NCI-H2171 (cell line): ENCODE results near the gene PTGIS.

Source experiments
- DNase-seq: peaks from one replicate; lab custom pipeline; 2025; lab: John Stamatoyannopoulos, UW

Gene PTGIS

GRCh38 chr20:49496553-49497397 lies 71.2 kb downstream of the PTGIS start:
- no peak for DNase-seq

- DNase-seq: no peak
Measured at GRCh38 chr20:49496043-49496442, 71.9 kb downstream of the PTGIS start.

GRCh38 chr20:49490689-49491088 lies 77.2 kb downstream of the PTGIS start:
- DNase-seq: no peak

DNA sequence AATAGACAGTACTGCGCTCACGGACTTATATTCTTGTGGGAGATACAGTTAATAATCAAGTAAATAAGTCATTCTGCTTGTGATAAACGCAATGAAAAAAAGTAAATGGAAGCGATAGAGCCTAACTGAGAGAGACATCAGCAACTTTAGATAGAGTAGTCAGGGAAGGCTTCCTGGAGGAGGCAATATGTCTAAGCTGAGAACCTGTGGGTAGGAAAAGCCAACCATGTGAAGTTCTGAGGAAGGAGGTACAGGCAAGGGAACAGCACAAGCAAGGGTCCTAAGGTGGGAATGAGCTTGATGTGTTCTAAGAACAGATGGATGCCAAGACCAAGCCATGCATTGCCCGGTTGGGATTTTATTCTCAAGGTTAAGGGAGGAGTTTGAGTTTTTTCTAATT lies 78.2 kb downstream of the PTGIS start:
- no peak for DNase-seq

- DNase-seq: no peak
Measured at GRCh38 chr20:49486064-49486463, 81.9 kb downstream of the PTGIS start.

GRCh38 chr20:49485563-49485962 lies 82.4 kb downstream of the PTGIS start:
- DNase-seq: no peak

- peak; percentile 90 for DNase-seq
Measured at GRCh38 chr20:49484180-49485140, 83.5 kb downstream of the PTGIS start.

DNA sequence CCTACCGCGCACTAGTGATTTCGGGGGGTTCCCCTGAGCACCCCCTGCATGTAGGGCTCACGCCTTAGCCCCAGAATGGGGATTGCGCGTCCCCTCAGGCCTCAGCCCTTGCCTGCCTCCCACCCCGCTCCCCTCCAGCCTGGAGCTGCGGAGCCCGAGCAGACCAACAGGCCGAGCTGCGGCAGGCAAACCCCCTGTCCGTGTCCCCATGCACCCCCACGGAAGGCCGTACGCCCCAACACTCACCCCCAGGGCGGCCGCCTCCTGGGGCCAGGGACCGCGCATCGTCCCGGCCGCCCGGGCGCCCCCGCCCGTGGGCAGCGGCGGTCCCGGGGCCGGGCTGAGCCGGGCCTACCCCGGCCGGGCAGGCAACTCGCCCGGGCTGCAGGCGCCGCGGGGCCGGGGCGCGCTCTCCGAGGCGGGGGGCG lies 84.2 kb downstream of the PTGIS start:
- no peak for DNase-seq

DNA sequence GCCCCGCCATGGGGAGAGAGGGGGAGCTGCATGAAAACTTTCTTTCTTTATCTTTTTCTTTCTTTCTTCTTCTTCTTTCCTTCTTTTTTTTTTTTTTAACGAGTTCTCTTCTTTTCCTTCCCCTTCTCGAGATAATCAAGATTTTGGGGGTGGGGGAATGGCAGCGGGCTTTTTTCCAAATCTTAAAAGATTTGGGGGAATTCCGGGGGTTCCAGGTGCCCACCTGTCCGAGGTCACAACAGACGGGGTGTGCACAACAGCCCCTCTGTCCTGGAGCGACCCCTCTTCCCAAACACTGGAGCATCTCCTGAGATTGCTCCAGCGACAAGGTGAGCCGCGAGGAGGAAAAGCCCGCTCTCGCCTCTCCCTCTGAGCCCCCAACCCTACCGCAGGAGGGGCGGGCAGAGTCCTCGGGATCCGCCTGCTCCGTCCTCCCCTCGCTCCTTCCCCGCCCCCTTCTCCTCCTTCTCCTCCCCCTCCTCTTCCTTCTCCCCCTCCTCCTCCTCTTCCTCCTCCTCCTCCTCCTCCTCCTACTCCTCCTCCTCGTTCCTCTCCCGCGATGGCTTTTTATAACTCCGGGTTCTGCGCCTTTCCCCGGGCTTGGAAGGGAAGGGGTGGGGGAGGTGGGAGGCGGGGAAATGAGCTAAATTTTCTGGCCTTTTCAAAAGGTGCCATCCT lies 84.8 kb downstream of the PTGIS start:
- no peak for DNase-seq

GRCh38 chr20:49482621-49483017 lies 85.3 kb downstream of the PTGIS start, which contains the start of gene KCNB1:
KCNB1 (minus strand) TSS chr20:49482668; CDS start chr20:49482480, 188 bp downstream.
- DNase-seq: no peak

DNA sequence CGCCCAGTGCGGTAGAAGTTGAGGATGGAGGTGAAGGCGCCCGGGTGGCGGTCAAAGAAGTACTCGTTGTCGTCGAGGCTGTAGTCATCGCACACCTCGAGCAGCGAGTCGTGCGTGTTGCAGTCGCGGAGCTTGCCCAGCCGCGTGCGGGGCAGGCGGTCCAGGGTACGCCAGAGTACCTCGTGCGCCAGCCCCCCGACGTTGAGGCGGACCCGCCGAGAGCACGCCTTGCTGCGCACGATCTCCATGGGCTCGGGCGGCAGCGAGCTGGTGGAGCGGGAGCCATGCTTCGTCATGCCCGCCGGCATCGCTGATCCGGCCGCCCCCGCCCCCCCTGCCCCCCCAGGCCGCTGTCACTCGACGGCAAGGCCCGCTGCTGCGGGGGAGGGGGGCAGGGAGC lies 85.8 kb downstream of the PTGIS start:
- no peak for DNase-seq

DNA sequence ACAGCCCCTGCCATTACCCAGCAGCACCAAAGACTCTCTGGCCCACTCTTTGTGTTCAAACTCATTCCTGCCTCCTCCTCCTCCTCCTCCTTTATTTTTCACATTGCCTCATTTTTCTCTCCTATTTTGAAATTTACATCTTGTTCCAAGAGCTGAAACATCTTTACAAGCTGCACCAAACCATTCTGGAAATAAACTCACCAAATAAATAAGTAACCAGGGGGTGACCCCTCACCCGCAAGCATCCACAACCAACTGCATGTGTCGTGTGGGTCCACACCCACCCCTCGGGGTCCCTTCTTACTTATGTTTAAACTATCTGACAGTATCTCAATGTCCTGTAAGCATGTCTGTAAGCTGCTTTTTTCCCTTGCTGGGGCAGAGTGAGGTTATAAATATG lies 86.8 kb downstream of the PTGIS start:
- no peak for DNase-seq

DNA sequence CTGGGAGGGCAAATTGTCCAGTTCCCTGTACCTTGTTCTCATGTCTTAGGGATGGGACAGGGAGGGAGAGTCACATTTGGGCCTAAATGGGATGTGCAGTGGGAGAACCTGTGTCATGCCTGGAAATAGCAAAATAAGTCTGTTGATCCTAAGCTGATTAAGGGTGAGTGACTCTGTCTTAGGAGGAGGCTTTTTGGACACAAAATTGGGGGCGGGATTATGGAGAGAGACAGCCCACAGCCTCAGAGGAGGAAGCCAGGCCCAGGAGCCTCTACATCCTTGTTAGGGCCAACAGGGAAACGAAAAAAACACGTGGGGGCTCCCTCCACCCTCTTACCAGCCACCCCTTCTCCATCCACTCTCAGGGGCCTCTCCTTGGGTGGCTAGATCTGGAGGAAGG lies 87.7 kb downstream of the PTGIS start:
- DNase-seq: no peak

GRCh38 chr20:49479785-49480184 lies 88.2 kb downstream of the PTGIS start:
- no peak for DNase-seq

DNA sequence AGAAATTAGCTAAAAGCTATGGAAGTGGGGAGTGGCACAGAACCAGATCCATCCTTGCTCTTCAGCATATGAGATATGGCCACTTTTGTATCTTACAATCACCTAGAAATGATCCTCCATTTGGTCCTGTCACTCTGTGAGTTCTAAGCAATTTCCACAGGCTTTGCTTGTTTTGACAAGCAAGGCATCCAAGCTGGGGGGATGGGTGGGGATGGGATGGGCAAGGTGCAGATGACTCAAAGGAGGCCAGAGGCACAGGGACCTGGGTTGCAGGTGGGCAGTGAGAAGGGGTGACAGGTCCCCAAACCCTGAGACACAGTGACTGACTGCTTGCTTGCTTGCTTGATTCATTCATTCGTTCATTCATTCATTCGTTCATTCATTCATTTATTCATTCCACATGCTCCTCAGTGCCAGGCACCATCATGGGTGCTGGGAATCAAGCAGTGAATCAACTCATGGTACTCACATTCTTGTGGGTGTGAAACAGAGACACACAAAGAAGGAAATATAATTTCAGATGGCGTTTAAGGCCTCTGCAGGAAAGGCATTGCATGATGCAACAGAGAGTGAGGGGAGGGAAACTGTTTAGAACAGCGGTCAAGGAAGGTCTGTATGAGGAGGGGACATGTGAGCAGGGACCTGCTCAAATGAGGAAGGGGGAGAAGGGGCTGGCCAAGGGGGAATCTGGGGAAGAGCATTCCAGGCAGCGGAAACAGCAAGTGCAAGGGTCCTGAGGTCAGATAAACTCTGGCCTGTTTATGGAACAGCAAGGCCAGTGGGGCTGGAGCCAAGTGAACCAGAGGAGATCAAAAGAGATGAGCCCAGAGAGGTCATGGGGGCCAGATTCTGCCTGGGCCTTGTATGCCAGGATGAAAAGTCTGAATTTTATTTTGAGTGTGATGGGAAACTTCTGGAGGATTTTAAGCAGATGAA lies 88.9 kb downstream of the PTGIS start:
- DNase-seq: no peak

GRCh38 chr20:49478266-49478665 lies 89.7 kb downstream of the PTGIS start:
- DNase-seq: no peak

DNA sequence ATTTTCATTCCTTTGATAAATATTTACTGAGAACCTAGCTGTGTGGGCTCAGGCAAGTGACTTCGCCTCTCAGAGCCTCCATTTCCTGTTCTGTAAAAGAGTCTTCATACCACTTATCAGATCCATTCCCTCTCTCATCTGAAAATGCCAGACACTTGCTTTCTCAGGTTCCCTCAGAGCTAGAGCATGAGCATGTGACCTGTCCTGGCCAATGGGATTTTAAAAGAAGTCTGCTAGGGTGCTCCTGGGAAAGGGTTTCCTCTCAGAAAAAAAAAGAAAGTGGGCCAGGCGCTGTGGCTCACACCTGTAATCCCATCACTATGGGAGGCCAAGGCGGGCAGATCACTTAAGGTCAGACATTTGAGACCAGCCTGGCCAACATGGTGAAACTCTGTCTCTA lies 90.7 kb downstream of the PTGIS start:
- no peak for DNase-seq

- no peak for DNase-seq
Measured at GRCh38 chr20:49476016-49476355, 92.0 kb downstream of the PTGIS start.

DNA sequence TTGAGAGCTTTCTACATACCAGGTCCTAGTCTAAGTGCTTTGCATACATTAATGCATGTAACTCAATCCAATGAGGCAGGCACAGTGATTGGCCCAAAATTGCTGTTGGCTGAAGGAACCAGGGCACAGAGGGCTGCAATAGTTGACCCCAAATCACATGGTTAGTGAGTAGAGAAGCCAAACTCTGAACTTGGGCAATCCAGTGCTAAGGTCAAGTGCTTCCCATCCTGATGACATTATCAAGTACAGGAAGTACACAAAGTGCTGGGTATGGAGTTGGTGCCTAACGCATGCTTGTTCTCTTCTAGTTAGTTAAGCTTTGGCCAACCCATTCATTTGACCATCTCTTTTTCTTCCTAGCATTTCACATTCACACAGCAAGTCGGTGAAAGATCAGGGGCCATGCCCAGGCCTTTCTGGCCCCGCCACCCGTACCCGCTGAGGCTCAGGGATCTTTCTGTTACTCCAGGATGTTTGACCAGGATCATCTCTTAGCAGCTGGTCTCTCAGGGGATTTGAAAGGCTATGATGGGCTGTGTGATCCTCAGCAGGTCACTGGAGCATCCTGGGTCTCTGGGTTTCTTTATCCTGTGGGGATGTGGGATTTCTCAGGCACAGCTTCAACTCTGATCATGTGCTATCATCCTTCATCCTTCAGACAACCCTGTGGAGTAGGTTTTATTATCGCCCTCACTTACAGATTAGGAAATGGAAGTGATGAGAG lies 92.5 kb downstream of the PTGIS start:
- DNase-seq: no peak

- no peak for DNase-seq
Measured at GRCh38 chr20:49471397-49471796, 96.5 kb downstream of the PTGIS start.

- DNase-seq: no peak
Measured at GRCh38 chr20:49470922-49471321, 97.0 kb downstream of the PTGIS start.
